Medulla oblongata (tissue), 1 donor: ENCODE data around the gene KRTAP10-7.
"Not testable (repeated sequence)": the region's sequence is repeated elsewhere in the genome, so short reads cannot be mapped to it uniquely, and the experiment has no call there.

ENCODE experiments used
- DNase-seq: peaks from one replicate; pipeline ENCODE4 v3.0.0-alpha.2; 2015; ENCODE audit errors: extremely low spot score

Gene KRTAP10-7

DNA sequence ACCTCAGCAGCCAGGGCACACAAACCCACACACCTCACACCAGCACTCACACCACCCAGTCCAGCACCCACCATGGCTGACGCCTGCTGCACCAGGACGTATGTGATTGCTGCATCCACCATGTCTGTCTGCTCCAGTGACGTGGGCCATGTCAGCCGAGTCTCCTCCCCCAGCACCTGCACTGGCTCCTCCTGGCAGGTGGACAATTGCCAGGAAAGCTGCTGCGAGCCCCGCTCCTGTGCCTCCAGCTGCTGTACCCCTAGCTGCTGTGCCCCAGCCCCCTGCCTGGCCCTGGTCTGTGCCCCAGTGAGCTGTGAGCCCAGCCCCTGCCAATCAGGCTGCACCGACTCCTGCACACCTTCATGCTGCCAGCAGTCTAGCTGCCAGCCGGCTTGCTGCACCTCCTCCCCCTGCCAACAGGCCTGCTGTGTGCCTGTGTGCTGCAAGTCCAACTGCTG lies 11.7 kb downstream of the KRTAP10-7 start, which contains the start of gene KRTAP10-8:
Gene KRTAP10-8 (plus strand): TSS at position 51 of the 458 bp plus-strand sequence. CDS start 22 bp downstream, at position 73.
- no peak for DNase-seq

GRCh38 chr21:44612669-44613229 lies 12.4 kb downstream of the KRTAP10-7 start:
- DNase-seq: no peak

- no peak for DNase-seq
Observed at GRCh38 chr21:44613386-44614155, 13.2 kb downstream of the KRTAP10-7 start.

DNA sequence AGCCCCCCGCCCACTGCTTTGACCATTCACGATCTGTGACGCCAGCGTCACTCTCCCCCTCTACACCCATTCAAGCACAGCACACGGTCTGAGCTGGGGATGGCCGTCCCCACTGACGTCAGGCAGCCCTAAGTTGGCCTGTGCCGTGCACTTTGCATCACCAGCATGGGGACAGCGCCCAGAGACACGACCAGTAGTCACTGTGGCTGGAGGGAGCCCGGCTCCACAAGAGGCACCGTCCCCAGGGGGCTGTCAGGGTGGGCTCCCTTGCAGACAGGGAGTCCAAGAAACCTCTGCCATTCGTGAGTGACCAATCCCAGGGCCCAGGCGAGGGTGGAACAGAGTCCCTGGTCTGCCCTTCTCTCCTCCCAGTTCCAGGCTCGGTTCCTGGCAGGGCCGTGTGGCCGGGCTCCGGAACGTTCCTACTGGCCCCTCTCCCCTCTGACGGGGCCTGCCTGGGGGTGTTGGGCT lies 13.8 kb downstream of the KRTAP10-7 start:
- DNase-seq: no peak

- DNase-seq: no peak
Observed at GRCh38 chr21:44614961-44615391, 14.6 kb downstream of the KRTAP10-7 start.

GRCh38 chr21:44615466-44615865 lies 15.1 kb downstream of the KRTAP10-7 start:
- no peak for DNase-seq

DNA sequence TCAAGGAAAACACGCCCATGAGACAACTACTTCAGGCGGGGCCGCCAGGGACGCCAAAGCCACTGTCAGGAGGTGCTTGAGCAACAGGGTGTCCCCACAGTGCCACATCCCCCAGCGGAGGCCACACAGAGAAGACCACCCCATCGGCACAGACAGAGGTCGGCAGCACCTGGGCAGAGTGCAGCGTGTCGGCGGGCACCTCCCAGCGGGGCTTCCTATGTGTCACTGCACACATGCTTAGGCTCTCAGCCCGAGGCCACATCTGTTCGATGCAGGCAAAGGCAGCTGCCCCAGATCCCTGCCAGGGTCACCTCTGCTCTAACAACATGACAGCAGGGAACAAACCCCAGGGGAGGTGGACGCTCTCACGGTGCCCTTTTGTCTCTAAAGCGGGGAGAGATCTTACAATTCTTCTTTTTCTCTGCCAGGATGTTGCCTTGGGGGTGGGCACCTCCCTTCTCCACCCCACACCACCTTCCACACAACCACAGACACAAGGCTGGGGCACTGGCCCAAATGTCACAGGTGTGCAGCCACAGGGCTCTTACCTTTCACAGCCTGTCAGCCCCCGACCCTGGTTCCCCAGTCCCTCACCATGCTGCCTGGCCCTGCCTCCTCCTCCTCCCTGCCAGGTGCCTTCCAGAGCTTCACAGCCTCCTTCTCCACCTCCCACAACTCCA lies 15.7 kb downstream of the KRTAP10-7 start:
- DNase-seq: no peak

DNA sequence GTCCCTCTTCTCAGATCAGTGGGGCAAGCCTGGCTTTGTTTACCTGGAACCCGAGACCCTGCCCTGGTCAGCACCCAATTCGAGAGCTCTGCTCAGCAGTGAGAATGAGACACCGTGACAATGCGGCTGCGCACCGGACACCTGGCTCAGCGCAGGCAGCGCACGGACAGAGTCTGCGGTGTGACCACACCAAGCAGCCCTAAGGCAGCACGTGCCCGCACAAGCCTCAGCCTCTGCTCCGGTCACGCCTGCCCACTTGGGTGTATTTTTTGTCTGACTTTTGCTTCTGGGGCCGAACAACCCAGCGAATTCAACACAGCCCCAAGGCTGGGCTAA lies 16.2 kb downstream of the KRTAP10-7 start:
- DNase-seq: no peak

GRCh38 chr21:44617071-44617501 lies 16.7 kb downstream of the KRTAP10-7 start:
- DNase-seq: no peak

GRCh38 chr21:44618504-44618903 lies 18.1 kb downstream of the KRTAP10-7 start:
- peak; percentile 11 for DNase-seq

- DNase-seq: no peak
Observed at GRCh38 chr21:44618909-44619308, 18.5 kb downstream of the KRTAP10-7 start.

GRCh38 chr21:44619886-44620285 lies 19.5 kb downstream of the KRTAP10-7 start:
- DNase-seq: no peak

- no peak for DNase-seq
Observed at GRCh38 chr21:44623575-44623974, 23.2 kb downstream of the KRTAP10-7 start.

DNA sequence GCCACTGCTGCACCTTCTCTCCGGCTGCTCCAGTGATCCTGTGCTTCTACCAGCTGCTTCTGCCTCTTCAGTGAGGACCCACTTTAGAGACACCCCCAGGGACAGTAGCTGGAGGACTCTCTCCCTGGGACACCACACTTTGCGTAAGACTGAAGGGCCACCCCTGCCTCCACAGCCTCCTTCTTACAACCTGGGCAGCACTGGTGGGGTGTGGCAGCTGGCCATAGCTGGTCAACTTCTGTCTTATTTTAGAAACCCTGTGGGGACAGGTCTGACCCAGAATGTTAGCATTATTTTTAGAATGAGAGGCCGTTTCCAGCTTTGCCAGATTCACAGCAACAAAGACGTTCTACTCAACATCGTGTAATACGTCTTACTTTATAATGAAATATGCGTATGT lies 25.4 kb downstream of the KRTAP10-7 start:
- DNase-seq: no peak

GRCh38 chr21:44626262-44626661 lies 25.9 kb downstream of the KRTAP10-7 start:
- no peak for DNase-seq

DNA sequence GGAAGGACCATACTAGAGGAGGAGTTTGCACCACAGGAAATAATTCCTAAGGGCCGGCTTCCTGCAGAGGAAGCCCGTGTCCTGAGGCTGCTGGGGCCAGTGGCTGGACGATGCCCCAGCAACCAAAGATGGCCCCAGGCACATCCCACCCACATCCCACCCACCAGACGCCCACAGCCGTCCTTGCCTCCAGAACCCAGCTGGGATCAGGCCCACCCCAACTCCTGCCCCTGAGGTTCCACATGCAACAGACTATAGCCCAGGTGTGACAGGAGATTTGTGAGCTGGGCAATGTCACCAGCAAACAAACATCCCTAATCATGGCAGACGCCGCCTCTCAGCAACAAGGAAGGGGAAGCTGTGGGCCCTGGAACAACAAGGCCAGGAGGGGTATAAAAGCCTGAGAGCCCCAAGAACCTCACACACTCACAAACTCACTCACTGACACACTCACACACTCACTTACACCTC lies 26.3 kb downstream of the KRTAP10-7 start, which contains the start of gene KRTAP10-9:
Gene KRTAP10-9 (plus strand): TSS at position 421 of the 471 bp plus-strand sequence. CDS start 79 bp downstream, outside the sequence.
- no peak for DNase-seq

GRCh38 chr21:44627181-44627822 lies 26.9 kb downstream of the KRTAP10-7 start:
- not testable (repeated sequence) for DNase-seq

- not testable (repeated sequence) for DNase-seq
Observed at GRCh38 chr21:44627831-44628233, 27.4 kb downstream of the KRTAP10-7 start.

DNA sequence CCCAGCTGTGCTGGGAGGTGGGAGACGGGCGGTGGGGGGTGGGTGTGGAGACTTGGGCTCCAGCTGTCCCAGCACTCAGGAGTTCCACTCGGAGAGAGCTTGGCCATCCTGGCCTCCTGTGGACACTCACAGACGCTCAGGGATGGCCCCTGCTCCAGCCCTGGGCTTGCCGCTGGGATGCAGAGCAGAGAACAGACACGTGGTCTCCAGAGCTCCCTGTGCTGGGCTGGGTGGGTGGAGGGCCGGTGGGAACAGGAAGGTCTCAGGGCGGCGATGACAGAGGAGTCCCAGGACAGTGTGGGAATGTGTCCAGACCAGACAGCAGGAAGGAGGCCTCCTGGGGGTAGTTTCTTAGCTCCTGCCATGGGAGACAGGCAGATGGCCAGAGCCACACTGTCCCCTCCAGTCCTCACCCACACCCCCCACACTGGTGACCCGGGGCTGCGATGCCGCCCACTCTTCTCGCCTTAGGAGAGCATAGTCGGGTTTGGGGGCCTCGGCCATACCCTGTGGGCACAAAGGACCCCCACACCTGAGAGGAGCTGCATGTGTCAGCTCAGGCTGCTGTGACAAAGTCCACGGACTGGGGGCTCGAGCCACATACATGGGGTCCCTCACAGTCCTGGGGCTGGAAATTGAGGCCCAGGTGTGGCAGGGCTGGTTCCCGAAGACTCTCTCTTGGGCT lies 28.5 kb downstream of the KRTAP10-7 start:
- no peak for DNase-seq

GRCh38 chr21:44630440-44630839 lies 30.0 kb downstream of the KRTAP10-7 start:
- no peak for DNase-seq

- DNase-seq: no peak
Observed at GRCh38 chr21:44632067-44632466, 31.7 kb downstream of the KRTAP10-7 start.
